HG02798 (cell line): ENCODE data around the gene DOC2A.
A peak's percentile ranks its signal among the peaks of the same experiment; 100 is the strongest.
"Not testable (repeated sequence)": the region's sequence is repeated elsewhere in the genome, so short reads cannot be mapped to it uniquely, and the experiment has no call there.

Experiments
- ATAC-seq: cut with Tn5 transposase; IDR thresholded peaks from one replicate; pipeline ENCODE4 v1.9.1; 2021; ENCODE audit warnings: mild to moderate bottlenecking; ENCODE audit not compliant: unreplicated experiment, poor library complexity

Gene DOC2A

DNA sequence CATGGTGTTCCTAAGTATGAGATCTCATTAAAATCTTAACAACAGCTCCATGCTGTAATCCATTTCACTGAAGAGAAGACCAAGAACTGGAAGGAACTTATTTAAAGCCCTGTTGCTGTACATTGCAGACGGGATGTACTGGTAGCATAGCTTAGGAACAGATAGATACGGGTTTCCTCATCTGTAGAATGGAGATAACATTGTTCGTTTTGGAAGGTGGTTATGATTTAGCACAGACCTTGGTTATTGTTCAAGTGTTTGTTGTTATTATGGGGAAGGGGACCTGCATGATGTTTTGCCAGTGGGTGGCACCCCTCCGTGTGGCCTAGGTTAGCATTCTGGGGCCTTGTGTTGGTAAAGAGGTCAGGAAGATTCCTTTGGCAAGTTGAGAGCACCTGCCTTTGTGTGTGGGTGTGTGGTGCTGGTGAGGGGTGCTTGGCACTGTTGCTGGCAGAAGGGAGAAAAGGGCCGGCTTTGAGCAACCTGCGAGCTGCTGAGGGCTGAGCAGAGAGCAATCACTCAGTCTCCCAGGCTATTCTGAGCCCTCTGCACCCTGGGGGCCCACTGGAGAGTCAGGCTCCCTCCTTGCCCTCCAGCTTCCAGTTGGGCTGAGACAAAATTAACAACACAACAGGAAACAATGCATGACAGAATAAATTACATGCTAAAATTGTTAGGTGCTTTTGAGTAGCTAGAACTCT, 34.9 kb downstream of the DOC2A start:
- no peak for ATAC-seq

DNA sequence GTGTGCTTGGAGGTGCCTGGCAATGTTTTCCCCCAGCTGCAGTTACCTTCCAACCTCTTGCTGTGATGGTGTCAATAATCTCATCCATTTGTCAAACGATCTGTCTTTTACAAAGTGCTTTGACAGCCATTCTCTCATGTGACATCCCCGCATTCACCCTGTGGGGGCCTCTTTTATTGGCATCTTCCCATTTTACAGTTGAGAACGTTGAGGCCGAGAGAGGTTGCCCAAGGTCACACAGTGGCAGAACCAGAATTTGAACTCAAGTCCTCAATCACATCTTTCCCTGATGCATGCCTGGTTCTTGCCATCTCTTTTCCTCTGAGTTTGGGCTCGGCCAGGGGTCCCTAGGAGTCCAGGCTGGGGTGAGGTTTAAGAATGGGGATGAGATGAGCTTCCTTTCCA, 35.7 kb downstream of the DOC2A start:
- no peak for ATAC-seq

DNA sequence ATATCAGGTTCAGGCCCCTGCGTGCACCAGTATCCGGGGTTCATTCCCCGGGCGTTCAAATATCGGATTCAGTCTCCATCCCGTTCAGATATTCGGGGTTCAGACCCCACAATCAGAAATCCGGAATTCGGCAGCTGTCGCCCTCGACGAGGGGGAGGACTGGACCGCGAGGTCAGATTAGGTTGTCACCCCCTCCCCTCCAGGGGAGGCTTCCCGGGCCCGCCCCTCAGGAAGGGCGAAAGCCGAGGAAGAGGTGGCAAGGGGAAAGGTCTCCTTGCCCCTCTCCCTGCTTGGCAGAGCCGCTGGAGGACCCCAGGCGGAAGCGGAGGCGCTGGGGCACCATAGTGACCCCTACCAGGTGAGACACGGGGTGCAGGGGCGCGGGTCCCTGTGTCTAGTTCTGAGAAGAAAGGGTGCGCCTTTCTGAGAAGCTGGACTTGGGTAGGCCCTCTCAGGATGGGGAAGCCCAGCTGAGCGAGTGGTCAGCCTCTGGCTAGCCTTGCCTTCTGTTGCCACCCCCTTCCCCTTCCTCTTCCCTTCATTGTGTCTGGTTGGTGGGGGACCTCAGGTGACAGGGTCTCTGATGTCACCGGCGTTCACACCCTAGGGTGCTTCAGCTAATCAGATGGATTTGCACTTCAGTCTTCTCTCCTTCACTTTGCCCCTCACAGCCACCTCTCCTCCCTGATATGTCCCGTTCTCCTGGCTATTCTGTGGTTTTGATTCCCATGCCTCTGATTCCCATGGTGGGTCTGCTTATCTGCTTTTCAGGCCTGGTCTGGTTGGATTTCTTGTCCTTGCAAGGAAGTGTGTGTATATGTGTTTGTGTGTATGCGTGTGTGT, 36.3 kb downstream of the DOC2A start:
- no peak for ATAC-seq

DNA sequence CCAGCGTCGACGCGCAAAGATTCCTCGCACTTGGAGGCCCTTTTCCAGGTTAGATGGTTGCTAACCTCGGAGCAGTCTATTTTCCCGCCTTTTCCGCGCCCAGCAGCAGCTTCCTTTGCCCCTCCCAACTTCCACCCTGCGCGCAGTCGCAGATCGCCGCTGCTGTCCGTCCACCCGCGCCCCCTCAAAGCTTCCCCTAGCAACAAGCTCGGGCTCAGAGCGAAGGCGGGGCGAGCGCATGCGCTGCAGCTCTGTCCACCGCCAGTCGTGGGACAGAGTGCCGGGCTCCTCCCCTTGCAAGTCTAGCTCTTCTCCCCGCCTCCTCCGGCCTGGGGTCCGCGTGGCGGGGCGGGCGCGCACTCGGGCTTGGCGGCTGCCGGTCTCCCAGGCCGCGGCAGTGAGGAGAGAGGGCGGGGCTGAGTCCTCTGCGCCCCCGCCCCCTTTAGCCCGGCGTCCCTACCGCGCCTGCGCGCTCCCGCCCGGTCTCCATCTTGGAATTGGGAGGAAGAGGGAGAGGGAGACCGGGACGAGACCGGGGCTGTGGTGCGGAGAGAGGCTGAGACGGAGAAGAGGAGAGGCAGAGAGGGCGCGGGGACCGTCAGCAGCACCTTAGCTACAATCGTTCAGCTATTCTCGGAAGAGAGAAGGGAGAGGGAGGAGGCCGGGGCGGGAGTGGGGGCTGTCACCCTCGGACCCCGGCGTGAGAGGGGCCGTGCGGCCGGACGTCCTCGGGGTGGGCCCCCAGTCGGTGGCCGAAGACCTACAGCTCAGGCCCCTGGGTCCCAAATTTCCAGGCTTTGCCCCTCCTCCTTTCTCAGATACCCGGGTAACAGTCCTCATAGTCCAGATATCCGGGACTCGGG, 37.2 kb downstream of the DOC2A start, which contains the start of gene TAOK2:
Gene TAOK2, plus strand, starts transcription at position 485 of the 863 bp plus-strand sequence. CDS start 3,905 bp downstream, outside the sequence.
- ATAC-seq: peak; percentile 97

DNA sequence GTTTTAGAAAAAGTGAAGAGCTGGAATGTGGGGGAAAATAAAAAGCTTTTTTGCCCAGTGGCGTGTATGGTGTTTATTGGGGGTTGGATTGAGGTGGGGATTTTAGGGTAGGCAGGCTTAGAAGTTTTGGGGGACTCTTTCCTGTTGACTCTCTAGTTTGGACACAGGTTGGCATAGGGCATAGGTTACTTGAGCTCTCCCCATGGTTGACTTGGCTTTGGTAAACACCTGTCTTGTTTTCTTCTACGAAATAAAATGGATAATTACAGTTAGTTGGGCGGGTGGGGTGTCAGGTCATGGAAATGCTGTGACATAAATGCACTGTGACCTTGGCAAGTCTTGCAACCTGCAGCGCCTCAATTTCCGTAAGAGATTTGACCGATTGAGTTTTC, 37.8 kb downstream of the DOC2A start:
- ATAC-seq: no peak

DNA sequence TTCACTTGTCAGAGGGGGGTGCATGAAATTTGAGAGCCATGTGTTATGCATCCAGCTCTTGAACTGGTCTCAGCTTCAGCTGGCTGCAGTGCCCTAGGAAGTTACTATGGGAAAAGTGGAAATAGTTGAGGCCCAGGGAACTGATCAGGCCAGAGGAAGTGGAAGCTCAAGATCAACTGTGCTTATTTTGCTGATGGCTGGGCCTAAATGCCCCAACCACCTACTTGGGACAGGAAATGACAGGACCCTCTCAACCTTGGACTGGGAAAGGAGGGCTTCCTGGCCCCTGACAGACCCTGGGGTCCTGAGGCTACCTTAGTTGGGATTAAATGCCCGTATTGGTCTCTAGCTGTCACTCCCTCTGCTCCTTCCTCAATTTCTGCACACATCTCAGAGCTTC, 38.3 kb downstream of the DOC2A start:
- no peak for ATAC-seq

DNA sequence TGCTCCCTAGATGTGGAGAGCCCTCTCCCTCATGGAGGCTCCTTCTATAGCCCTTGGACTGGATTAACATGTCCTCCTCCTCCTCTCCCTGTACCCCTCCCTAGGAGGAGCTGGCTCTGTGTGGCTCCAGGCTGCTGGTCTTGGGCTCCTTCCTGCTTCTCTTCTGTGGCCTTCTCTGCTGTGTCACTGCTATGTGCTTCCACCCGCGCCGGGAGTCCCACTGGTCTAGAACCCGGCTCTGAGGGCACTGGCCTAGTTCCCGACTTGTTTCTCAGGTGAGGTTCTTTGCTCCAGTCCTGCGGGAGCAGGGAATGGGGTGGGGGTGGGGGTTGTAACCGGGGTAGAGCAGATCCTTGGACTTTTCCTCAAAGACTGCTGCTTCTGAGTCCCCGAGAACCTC, 39.5 kb downstream of the DOC2A start:
- no peak for ATAC-seq

DNA sequence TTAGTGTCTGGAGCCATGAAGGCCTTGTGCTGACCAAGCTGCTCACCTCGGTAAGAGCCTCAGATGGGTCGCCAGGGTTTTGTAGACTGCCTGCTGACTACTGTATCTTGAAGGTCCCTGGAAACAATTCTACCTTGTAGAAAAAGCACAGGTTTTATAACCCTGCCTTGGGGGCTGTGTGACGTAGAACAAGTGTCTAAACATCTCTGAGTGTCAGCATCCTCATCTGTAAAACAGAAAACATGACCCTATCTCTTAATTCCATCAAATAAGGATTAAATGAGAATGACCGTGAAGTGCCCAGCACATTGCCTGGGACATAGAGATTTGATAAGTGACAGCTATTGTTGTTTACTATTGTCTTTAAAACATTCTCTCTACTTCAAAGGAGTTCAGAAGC, 42.6 kb downstream of the DOC2A start:
- no peak for ATAC-seq

DNA sequence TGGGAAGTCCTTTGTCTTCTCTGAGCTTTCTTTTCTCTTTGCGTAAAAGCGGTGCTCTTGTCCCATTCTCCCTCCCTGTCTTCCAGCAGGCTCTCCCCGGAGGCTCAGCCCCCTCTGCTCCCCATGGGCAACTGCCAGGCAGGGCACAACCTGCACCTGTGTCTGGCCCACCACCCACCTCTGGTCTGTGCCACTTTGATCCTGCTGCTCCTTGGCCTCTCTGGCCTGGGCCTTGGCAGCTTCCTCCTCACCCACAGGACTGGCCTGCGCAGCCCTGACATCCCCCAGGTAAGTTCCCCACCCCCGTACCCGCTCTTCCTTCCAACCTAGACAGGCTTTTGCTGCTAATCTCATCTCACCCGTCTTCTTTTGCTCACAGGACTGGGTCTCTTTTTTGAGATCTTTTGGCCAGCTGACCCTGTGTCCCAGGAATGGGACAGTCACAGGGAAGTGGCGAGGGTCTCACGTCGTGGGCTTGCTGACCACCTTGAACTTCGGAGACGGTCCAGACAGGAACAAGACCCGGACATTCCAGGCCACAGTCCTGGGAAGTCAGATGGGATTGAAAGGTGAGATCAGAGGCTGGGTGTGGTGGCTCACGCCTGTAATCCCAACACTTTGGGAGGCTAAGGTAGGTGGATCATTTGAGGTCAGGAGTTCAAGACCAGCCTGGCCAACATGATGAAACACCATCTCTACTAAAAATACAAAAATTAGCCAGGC, 47.6 kb downstream of the DOC2A start:
- ATAC-seq: no peak

DNA sequence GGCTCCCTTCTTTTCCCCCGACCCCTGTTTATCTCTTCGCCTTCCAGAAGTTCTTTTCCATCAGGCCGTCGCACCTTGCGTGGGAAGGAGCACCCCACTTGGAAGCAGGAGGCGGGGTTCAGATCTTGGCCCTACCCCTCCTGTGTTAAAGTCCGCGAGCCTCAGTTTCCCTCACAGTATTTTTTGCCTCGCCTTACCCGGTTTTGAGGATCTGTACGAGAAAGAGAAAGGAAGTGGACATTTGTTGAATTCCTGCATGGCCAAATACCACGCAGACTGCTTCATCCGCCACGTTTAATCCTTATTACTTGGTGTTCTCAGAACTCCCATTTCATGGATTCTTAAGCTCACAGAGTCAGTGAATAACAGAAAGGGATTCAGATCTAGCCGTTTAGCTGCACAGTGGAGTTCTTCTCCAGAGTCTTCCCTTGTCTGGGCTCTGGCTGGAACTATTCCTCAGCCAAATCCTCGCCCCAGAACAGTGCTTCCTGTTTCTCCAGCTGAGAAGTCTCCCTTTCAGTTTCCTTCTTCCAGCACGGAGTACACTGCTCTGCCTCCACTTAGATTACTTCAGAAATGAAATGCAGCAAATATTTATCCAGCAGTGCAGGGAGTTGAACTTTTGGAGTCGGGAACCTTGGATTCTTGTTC, 48.4 kb downstream of the DOC2A start:
- ATAC-seq: no peak

DNA sequence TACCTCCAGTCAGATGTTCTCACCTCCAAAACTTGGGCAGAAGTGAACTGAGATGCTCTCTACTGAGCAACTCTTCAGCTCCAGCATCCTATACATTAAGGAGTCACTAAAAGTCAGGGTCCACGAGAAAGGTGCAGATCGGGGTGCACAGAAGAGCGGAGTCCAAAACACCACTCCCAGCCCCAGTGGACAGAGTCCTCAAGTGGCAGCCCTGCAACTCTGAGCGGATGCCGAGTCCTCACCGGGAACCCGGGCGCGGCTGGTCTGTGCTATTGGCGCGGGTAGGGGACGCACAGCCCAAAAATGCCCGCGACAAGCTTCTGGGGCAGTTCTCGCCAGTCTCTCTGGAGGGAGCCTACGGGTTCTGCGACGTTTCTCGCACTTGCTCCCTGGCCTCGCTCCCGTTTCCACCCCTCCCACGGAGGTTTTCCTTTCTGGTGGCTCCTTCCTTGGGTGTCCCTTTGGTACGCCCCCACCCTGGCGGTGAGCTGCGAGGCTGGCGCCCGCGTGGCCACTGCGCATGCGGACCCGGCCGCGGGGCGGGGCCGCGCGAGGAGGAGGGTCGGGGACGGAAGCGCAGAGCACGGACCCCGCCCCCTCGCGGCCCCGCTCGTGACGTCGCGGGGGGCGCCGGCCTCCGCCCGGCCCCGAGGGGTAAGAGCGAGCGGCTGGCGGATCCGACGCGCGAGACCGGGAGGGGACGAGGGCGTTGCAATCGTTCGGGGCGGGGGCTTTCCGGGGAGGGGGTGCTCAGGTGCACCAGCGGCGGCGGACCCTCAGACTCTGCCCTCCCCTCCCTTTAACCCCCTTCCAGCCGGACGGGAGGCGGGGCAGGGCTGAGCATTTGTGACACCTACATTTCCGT, 49.1 kb downstream of the DOC2A start, which contains the start of gene TMEM219:
Gene TMEM219, plus strand, starts transcription at position 601 of the 865 bp plus-strand sequence. CDS start 1,065 bp downstream, outside the sequence.
- peak; percentile 95 for ATAC-seq

DNA sequence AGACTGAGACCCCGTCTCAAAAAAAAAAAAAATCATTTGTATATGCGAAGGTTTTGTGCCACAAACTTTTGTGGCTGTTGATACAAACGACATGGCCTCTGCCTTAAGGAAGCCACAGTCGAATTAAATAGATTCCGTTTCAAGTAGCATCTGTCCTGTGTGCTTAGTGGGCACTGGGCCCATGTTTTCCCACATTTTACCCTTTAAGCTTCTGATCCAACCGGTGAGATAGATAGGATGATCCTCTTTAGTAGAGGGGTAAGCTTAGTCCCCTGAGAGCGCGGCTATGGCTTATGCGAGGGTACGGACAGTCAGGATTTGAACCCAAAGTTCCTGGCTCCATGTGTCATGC, 49.7 kb downstream of the DOC2A start:
- no peak for ATAC-seq

DNA sequence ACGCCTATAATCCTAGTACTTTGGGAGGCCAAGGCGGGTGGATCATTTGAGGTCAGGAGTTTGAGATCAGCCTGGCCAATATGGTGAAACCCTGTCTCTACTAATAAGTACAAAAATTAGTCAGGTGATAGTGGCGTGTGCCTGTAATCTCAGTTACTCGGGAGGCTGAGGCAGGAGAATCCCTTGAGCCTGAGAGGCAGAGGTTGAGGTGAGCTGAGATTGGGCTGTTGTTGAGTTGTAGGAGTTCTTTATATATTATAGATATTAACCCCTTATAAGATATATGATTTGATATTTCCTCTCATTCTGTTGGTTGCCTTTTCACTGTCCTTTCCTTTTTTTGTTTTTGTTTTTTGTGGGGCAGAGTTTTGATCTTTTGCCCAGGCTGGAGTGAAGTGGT, 51.0 kb downstream of the DOC2A start:
- not testable (repeated sequence) for ATAC-seq

DNA sequence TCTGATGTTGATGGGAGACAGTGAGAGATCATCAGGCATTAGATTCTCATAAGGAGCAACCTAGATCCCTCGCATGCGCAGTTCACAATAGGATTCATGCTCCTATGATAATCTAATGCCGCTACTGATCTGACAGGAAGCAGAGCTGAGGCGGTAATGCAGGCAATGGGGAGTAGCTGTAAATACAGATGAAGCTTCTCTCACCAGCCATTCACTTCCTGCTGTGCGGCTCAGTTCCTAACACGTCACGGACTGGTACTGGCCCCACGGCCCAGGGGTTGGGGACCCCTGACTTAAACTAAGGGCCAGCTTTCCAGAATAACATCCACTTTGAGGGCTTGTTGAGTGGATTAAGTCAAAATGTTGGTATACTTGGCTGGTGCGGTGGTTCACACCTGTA, 51.5 kb downstream of the DOC2A start:
- ATAC-seq: no peak

DNA sequence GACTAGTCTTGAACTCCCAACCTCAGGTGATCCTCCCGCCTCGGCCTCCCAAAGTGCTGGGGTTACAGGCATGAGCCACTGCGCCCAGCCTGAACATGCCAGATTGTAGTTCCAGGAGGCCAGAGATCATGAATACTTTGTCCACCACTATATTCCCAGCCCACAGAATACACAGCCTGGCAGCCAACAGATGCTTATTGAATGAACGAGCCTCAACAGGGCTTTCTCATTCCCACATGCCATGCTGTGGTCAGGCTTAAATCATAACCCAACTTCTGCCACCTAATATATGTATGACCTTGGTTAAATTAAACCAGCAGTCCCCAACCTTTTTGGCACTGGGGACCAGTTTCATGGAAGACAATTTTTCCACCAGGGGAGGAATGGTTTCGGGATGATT, 52.1 kb downstream of the DOC2A start:
- no peak for ATAC-seq
